HG02798 (cell line): ENCODE data around the gene PI4KB.
"Not testable (repeated sequence)": the region's sequence is repeated elsewhere in the genome, so short reads cannot be mapped to it uniquely, and the experiment has no call there.

Experiments
- ATAC-seq: cut with Tn5 transposase; IDR thresholded peaks from one replicate; pipeline ENCODE4 v1.9.1; 2021; ENCODE audit warnings: mild to moderate bottlenecking; ENCODE audit not compliant: unreplicated experiment, poor library complexity

Gene PI4KB

DNA sequence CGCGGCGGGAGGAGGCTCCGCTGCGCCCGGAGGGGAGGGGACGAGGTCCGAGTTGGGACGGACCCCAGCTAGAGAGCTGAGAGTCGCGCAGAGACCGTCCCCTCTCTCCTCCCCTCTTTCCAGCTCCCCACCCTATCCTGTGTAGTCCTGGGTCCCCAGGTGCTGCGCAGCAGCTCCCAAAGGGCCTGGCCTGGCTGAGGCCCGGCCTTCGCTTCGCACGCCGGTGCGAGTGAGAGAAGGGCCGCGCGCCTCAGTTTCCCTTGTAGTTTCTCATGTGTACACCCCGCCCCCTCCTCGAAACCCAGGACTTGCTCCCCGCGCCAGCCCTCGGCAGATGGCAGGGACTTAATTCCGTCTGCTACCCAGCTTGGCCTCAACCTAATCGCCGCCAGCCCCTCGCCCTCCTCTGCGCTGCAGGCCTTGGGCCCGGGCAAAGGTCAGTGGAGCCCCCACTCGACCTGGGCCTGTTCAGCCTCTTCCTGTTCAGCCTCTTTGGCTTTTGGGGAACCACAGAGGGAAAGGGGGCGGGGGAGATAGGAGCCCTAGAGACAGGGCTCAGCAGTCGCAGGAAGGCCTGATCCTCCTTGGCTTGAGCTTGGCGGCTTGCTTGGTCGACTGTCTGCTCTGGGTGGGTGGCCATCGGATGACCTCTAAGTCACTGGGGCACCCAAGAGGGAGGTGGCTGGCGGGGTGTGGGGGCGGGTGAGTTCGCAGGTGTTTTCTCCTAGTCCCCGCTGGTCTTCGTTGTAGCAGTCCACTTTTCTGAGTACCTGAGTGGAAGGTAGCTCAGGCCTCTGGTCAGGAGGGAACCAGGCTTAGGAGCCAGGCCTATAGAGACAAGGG is 44.1 kb downstream of the PI4KB start:
- no peak for ATAC-seq

DNA sequence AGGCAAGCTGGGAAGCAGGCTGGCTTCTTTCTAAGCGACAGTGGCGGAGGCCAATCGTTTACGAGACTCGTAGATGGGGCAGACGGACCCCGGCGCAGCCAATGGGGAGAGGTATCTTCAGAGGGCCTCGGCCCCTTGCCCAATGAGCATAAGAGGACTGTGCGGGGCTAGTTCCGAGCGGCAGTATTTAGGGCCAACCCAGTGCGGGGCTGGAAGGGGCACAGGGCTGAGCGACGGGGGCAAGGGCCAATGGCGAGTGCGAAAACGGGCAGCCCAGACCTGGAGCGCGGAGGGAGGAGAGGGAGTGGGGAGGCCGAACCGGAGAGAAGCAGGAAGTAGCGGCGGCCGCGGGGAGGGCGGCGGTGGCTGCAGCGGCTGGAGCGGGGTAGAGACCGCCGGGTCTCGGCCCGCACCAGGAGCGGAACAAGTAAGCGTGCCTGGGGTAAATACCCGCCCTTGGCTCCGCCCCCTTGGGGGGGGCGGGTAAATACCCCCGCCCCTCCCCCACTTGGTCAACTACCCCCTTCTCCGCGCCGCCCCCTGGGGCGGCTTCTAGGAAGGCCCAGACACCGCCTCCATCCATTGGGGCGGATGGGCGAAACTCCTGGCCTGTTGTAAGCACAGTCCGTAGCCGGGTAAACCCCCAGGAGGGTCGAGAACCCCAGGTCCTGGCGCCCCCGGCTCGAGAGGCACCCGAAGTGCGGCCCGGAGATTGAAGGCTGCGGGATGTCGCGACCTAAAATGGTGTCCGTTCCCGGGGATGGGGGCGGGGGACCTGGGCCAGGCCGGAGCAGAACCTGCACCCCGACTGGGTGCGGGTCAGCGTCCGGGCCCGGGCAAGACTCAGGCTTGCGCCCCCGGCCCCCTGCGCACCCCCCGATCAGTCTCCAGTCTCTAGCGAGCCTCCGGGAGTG is 45.0 kb downstream of the PI4KB start, which contains the start of gene ZNF687:
TSS of gene ZNF687 (plus strand) at position 331 of the 914 bp plus-strand sequence. CDS start 3,993 bp downstream, outside the sequence.
- peak; percentile 90 for ATAC-seq

DNA sequence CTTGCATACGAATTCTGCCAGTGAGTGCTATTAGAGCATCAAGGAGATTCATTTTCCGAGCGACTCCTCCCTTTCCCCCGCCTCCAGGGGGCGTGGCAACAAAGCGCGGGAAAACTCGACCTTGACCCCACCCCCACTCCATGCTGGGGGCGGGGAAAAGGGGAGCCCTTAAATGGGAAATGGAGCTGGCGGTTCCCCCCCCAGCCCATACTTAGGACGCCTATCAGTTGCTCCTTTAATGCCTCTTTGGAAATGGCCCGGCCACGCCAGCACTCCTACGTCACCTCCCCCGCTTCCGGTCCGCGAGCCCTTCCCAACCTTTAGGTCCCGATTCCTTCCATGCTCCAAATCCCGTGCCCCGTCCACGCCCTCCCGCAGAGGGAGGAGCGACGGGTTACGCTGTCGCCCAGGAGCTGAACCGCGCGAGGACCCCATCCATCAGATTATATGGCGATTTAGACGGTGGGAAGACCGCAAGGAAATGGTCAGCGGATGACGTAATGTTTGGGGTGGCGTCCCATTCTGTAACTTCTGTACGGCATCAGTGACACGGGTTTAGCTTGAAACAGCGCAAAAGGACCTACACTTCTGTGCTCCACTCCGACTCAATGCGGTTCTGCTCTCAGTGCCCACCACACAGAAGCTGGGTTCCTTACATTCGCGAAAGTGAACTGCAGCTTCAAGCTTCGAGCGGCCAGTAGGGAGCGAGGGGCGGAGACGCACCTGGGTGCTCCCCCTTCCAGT is 45.8 kb downstream of the PI4KB start:
- ATAC-seq = peak; percentile 45

DNA sequence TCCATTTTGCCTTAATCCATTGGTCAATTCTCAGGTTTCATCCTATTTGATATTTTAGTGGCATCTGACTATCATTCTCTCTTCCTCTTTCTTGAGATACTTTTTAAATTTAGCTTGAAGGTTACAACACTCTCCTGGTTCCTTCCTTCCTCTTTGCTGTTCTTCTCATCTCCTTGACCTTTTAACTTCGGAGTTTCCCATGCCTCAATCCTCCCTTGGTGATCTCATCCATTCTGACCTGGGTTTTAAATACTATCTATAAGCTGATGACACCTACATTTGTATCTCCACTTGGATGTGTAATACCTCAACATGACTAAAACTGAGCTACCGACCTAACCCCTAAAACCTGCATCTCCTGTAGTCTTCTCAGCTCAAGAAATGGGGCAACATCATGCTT is 50.0 kb downstream of the PI4KB start:
- ATAC-seq = no peak

DNA sequence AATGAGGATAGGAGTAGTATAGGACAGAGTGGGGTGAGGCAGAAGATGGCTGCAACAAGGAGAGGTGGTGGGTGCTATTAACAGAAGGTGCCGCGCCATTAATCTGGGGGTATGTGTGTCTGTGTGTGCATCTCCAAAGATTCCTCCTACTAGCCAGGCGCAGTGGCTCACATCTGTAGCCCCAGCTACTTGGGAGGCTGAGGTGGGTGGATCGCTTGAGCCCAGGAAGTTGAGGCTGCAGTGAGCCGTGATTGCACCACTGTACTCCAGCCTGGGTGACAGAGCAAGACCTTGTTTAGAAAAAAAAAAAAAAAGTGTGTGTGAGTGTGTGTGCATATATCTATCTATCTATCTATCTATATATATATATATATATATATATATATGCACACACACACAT is 51.9 kb downstream of the PI4KB start:
- not testable (repeated sequence) for ATAC-seq

DNA sequence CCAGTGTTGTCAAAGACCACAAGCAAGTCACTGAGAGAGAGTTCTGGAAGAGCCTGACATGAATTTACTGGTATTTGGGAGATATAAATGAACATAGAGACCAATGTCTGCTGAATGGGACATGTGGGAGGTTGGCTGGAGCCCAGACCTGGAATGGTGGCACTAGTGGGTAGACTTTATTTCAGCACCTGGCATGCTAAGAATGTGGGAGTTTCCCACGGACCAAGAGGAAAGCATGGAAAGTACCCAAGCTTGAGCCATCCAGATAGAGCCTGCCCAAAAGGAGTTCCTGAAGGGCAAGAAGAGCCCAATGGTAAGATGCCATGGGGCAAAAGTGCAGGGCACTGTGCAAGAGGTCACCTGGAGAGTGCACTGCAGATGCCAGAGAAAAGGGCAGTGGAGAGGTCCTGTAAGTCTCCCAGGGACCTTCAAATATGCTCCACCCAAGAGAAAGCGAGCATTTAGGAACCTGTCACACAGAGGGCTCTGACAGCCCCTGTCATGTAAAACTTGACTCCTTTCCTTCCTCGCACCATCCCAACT is 53.2 kb downstream of the PI4KB start:
- no peak for ATAC-seq

DNA sequence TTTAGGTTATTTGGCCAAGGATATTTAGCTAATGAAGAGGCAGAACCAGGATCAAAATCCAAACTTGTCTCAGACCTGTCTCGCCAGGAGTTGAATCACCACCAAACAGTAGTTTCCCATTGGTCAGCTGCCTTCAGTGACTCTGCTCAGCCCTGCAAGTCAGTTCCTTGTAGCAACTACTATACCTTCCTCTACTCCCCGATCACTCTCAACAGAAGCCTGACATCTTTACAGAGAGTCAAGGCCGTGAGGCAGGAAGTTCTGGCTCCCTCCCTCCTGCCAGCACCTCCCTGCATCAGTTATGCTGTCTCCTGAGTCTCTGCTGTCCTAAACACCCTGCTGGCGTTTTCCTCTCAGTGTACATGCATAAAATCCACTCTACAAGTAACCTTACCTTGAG is 59.5 kb downstream of the PI4KB start:
- ATAC-seq = no peak

DNA sequence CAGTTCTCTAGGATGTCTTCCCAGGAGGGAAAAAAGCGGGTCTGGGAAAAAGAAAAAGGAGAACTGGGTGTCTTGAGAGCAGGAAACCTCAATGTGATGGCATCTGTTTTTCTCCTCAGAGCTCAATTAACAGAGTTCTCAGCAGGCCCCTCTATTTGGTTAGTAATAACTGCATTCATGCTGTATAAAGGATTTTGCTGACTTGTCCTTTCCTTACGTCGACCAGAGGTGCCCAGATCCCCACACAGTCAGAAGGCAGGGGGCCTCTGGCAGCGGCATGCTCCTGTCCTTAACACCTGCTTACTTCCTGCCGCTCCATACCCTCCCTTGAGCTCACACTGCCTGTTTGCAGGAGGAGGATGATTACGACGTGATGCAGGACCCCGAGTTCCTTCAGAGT is 60.4 kb downstream of the PI4KB start:
- no peak for ATAC-seq

DNA sequence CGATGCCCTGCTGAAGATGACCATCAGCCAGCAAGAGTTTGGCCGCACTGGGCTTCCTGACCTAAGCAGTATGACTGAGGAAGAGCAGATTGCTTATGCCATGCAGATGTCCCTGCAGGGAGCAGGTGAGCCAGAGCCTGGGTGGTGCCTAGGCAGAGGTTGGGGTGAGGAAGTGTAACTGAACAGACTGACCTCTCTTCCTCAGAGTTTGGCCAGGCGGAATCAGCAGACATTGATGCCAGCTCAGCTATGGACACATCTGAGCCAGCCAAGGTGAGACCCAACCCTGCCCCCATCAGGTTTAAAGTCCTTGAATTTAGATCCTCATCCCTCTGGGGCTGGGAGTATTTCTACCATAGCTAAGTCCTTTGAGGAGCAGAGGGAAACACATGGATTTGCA is 60.9 kb downstream of the PI4KB start:
- ATAC-seq = no peak

DNA sequence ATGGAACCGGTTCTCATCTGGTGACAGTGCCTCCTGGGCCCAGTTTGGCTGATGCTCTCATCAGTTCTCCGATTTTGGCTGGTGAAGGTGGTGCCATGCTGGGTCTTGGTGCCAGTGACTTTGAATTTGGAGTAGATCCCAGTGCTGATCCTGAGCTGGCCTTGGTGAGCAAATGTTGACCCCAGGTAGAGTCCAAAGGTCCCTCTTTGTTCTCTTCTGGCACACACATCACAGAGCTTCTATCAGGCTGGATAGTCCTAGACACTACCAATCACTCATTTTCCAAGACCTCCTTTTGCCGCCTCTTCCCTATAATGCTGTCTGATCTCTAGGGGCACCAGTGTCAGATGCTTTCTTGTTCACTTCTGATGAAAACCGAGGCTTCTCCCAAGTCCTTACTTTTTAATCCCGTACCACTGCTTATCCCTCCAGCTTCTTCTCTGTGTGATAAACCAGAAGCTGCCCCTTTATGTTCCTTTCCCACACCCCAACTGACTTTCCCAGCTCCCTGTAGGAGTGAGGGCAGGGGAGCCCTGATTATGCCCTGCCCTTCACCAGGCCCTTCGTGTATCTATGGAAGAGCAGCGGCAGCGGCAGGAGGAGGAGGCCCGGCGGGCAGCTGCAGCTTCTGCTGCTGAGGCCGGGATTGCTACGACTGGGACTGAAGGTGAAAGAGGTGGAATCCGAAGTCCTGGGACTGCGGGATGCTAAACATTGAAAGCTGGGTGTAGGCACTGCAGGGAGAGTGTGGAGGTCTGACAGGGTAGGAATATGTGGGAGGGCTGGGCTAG is 61.6 kb downstream of the PI4KB start:
- no peak for ATAC-seq

DNA sequence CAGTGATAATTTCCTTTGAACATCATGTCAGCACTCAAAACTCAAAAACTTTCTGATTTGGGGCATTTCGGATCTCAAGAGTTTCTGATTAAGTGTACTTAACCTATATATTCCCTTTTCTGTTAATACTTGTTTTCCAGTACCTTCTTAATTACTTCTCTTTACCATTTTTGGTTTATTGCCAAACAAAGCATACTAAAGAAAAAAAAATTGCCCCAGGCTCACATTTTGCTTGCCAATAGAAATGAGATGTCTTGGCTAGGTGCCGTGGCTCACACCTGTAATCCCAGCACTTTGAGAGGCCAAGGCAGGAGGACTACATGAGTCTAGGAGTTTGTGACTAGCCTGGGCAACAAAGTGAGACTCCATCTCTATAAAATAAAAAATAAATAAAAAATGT is 67.9 kb downstream of the PI4KB start:
- no peak for ATAC-seq

DNA sequence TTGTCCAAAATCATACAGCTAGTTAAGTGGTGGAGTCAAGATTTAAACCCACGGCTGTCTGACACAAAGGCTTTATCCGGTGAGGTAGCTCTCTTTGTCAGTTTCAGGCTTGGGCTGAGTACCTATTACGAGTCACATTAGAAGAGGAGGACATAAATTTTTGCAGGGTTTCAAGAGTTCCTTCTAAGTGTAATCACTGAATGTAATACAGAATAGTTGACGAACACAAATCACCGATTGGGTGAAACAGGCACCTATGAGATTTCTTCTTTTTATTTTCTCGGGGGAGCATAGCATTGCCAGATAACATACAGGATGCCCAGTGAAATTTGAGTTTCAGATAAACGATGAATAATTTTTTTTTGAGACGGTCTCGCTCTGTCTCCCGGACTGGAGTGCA is 71.8 kb downstream of the PI4KB start:
- ATAC-seq = no peak

DNA sequence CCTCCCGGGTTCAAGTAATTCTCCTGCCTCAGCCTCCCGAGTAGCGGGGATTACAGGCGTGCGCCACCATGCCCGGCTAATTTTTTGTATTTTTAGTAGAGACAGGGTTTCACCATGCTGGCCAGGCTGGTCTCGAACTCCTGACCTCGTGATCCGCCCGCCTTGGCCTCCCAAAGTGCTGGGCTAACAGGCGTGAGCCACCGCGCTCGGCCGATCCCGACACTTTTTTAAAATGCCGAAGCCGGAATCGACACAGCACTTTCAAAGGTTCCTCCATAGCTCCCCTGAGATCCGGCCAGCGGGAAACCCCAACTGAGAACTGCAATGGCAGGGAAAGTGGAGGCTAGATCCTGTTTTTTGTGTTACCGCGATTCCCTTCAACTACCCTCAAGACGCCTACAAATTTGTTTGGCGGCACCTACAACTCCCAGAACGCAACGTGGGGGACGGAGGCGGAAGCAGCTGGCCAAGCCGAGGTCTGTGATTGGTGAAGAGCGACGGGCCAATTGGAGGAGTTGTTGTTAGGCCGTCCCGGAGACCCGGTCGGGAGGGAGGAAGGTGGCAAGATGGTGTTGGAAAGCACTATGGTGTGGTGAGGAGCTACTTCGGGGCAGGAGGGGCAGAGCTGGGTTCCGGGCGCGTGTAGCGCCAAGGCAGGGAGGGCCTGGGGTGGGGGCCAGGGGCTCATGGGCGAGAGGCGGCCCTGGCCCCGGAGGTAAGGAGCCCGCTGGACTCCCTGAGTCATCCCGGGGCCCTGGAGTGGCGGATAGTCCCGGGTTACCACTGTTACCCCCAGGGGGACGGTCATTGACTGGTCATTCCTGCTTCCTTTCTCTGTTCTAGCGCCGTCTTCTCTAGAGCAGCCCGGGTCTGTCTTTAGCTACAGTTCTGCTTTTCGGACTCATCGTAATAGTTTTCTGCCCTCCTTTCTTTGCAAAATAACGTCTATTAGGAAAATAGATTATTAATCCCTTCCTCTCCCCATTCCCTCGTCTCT is 72.7 kb downstream of the PI4KB start, which contains the start of gene PSMD4:
TSS of gene PSMD4 (plus strand) at position 518 of the 997 bp plus-strand sequence. CDS start at position 567, 49 bp downstream.
- peak; percentile 96 for ATAC-seq

DNA sequence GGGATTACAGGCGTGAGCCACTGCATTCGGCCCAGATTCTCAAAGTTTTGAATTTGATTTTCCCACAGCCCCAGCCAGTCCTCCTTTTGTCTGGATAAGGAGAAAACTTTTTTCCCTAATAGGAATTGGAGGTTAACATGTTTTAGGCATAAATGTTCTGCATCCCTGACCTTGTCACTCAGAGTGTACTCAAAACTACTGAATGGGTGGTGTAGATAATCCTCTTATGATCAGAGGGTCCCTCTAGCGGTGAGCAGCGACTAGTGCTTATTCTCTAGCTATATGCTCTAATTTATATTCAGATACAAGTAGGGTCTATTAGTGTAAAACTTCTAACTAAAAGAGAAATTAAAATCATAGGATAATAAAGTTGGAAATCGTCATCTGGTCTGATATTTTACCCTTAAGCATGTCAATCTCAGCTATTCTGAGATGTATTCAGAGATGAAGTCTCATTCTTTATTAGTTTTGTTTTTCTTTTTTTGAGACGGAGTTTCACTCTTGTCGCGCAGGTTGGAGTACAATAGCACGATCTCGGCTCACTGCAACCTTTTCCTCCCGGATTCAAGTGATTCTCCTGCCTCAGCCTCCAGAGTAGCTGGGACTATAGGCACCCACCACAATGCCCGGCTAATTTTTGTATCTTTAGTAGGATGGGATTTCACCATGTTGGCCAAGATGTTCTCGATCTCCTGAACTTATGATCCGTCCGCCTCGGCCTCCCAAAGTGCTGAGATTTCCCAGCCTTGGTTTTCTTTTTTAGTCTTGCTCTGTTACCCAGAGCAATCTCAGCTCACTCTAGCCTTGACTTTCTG is 75.4 kb downstream of the PI4KB start:
- peak; percentile 44 for ATAC-seq

DNA sequence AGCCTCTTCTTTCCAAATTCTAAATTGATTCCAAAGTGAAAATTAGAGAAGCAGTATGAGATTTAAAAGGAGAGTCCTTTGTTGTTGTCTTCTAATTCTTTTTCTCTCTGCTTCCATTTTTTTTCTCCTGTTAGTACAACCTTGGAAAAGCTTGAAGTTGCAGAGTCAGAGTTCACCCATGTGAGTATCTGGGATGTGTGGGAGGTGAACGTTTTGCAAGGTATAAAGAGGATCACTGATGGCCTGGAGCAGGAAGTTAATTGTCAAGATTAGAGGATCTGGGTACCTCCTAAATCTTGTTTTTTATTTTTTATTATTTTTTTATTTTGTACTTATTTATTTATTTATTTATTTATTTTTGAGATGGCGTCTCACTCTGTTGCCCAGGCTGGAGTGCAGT is 80.4 kb downstream of the PI4KB start:
- no peak for ATAC-seq

DNA sequence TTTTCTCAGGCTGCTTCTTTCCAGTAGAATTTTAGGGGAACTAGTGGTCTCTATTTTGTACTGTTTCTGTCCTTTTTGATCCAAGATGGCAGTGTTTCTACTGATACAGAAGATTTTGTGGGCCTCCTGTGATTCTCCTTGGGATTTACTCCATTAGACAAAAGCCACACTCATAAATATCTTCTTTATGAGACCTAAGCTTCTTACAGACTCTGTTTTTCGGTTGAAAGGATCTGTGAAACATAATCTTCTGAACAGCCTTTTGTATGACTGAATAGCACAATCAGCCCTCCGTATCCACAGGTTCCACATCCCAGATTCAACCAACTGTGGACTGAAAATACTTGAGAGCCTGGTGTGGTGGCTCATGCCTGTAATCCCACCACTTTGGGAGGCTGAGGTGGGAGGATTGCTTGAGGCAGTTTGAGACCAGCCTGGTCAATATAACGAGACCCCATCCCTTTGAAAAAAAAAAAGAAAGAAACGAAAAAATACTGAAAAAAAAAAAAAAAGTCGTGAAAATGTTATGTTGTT is 83.5 kb downstream of the PI4KB start:
- ATAC-seq = no peak

DNA sequence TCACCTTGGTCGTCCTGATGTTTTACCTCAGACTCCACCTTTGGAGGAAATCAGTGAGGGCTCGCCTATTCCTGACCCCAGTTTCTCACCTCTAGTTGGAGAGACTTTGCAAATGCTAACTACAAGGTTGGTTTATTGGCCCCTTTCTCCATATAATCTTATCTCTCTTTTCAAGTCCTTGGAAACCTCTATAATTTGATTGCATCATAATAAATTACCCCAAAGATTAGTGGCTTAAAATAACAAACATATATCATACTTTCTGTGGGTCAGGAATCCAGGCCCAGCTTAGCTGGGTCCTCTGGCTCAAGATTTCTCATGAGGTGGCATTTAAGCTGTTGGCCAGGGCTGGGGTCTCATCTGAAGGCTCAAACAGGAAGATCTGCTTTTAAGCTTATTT is 84.8 kb downstream of the PI4KB start:
- no peak for ATAC-seq
